H1 (cell line): ENCODE data around the gene ING4. TPM values are rescaled to one million over a fixed set of nuclear protein-coding genes. Genes with fewer than 3 reads are reported as not detected.

Experiments
- CTCF ChIA-PET: fragments of 300-600 bp; sonication (Branson Sonifier 250); formaldehyde crosslinking; loops from one replicate; lab custom pipeline; 2021; ENCODE audit not compliant: partially characterized antibody; lab: Charles Lee
- POLR2A ChIA-PET: fragments of 300-600 bp; sonication (Branson Sonifier 250); formaldehyde crosslinking; loops from one replicate; lab custom pipeline; 2021; ENCODE audit warnings: inconsistent platforms; ENCODE audit not compliant: partially characterized antibody; lab: Charles Lee
- DNase-seq, 2 experiments: peaks; one replicate each; pipeline versions ENCODE4 v3.0.0 to v3.0.0-alpha.2; 2010 to 2022; ENCODE audit warnings: low spot score in 2 of 2, low read depth in 1 of 2, mixed read lengths in 1 of 2
- FAIRE-seq: peaks from 2 replicates; lab custom pipeline; 2011; peaks lifted over from hg19 to GRCh38; lab: Jason Lieb, UNC
- H2AFZ ChIP-seq: 2 replicates; pipeline ENCODE4 v1.8.1; 2012; ENCODE audit warnings: low read length, inconsistent platforms
- H2AK5ac ChIP-seq: 2 replicates; pipeline ENCODE4 v1.6.1; 2013; ENCODE audit warnings: low read depth, low read length
- H2BK120ac ChIP-seq: replicated peaks from 2 replicates; pipeline ENCODE3; 2013; ENCODE audit warnings: low read depth, low read length, inconsistent platforms
- H2BK12ac ChIP-seq: 2 replicates; pipeline ENCODE4 v1.6.1; 2013; ENCODE audit warnings: low read depth, low read length
- H2BK15ac ChIP-seq: 2 replicates; pipeline ENCODE4 v1.6.1; 2013; ENCODE audit warnings: low read length
- H2BK20ac ChIP-seq: 2 replicates; pipeline ENCODE4 v1.6.1; 2013; ENCODE audit warnings: low read length
- H2BK5ac ChIP-seq: 2 replicates; pipeline ENCODE4 v1.6.1; 2013; ENCODE audit warnings: low read depth, low read length
- H3K14ac ChIP-seq: 2 replicates; pipeline ENCODE4 v1.6.1; 2013; ENCODE audit warnings: inconsistent platforms; ENCODE audit not compliant: insufficient read length
- H3K18ac ChIP-seq: 2 replicates; pipeline ENCODE4 v1.6.1; 2013; ENCODE audit warnings: low read length; ENCODE audit errors: extremely low read depth
- H3K23ac ChIP-seq: 2 replicates; pipeline ENCODE4 v1.6.1; 2013; ENCODE audit warnings: inconsistent platforms; ENCODE audit not compliant: insufficient read length
- H3K23me2 ChIP-seq: 2 replicates; pipeline ENCODE4 v1.6.1; 2013; ENCODE audit warnings: low read depth, low read length
- H3K27ac ChIP-seq: 2 replicates; pipeline ENCODE4 v1.6.1; 2011; ENCODE audit warnings: low read depth, low read length, inconsistent platforms
- H3K27me3 ChIP-seq, 4 experiments: replicated peaks in 1 of 4; 1 replicate in 1 of 4; 2 replicates in 3 of 4; pipeline versions ENCODE4 v1.6.1 to v1.8.1; 2011 to 2013; ENCODE audit warnings: low read length in 3 of 4, mild to moderate bottlenecking in 3 of 4, inconsistent platforms in 2 of 4, mixed read lengths in 2 of 4, moderate library complexity in 1 of 4; ENCODE audit not compliant: control insufficient read depth in 3 of 4, insufficient read depth in 3 of 4; ENCODE audit errors: extremely low read depth in 1 of 4
- H3K36me3 ChIP-seq, 4 experiments: 2 replicates each; pipeline versions ENCODE4 v1.6.1 to v1.8.1; 2011 to 2013; ENCODE audit warnings: mild to moderate bottlenecking in 4 of 4, low read length in 3 of 4, moderate library complexity in 2 of 4, control low read depth in 1 of 4, inconsistent platforms in 1 of 4; ENCODE audit not compliant: insufficient read depth in 4 of 4, control insufficient read depth in 2 of 4
- H3K4ac ChIP-seq: replicated peaks from 2 replicates; pipeline ENCODE3; 2013; ENCODE audit warnings: low read length, low read depth, mixed read lengths, inconsistent platforms; ENCODE audit not compliant: insufficient read length
- H3K4me1 ChIP-seq, 4 experiments: replicated peaks in 1 of 4; 1 replicate in 1 of 4; 2 replicates in 3 of 4; pipeline versions ENCODE4 v1.6.1 to v1.8.1; 2011 to 2013; ENCODE audit warnings: low read length in 3 of 4, inconsistent platforms in 2 of 4, mixed read lengths in 1 of 4; ENCODE audit not compliant: insufficient read depth in 4 of 4, control insufficient read depth in 3 of 4
- H3K4me2 ChIP-seq, 2 experiments: 2 replicates each; pipeline versions ENCODE4 v1.6.1 to v1.8.1; 2011 to 2013; ENCODE audit warnings: low read depth in 2 of 2, low read length in 2 of 2, control low read depth in 1 of 2, inconsistent platforms in 1 of 2, mild to moderate bottlenecking in 1 of 2; ENCODE audit not compliant: insufficient read depth in 1 of 2
- H3K4me3 ChIP-seq, 4 experiments: fragments of 200-600, 300-600 bp in 1 of 4; sonication (generic), shearing (Covaris generic), sonication (Bioruptor Twin) in 1 of 4; 2 replicates each; pipeline versions ENCODE4 v1.5.1 to v1.8.1; 2011 to 2016; ENCODE audit warnings: low read length in 4 of 4, low read depth in 3 of 4, control low read depth in 2 of 4, inconsistent platforms in 2 of 4, mild to moderate bottlenecking in 2 of 4, mixed read lengths in 1 of 4, moderate library complexity in 1 of 4; ENCODE audit not compliant: insufficient read depth in 2 of 4; ENCODE audit errors: extremely low read depth in 1 of 4
- H3K56ac ChIP-seq: replicated peaks from 2 replicates; pipeline ENCODE3; 2013; ENCODE audit warnings: low read depth, mild to moderate bottlenecking, mixed read lengths, low read length, inconsistent platforms; ENCODE audit not compliant: insufficient read length
- H3K79me1 ChIP-seq: 2 replicates; pipeline ENCODE4 v1.6.1; 2013; ENCODE audit warnings: low read depth, low read length, control low read depth
- H3K79me2 ChIP-seq, 2 experiments: 2 replicates each; pipeline versions ENCODE4 v1.6.1 to v1.8.1; 2012 to 2013; ENCODE audit warnings: low read length in 2 of 2, mild to moderate bottlenecking in 2 of 2, inconsistent platforms in 1 of 2; ENCODE audit not compliant: insufficient read depth in 2 of 2, control insufficient read depth in 1 of 2
- H3K9ac ChIP-seq, 4 experiments: replicated peaks in 1 of 4; 1 replicate in 1 of 4; 2 replicates in 3 of 4; pipeline versions ENCODE4 v1.6.1 to v1.8.1; 2011 to 2013; ENCODE audit warnings: low read depth in 3 of 4, low read length in 3 of 4, control low read depth in 2 of 4, mild to moderate bottlenecking in 2 of 4, moderate library complexity in 2 of 4, inconsistent platforms in 1 of 4; ENCODE audit errors: extremely low read depth in 1 of 4
- H3K9me3 ChIP-seq, 2 experiments: 2 replicates each; pipeline versions ENCODE4 v1.6.1 to v1.8.1; 2012 to 2013; ENCODE audit warnings: mild to moderate bottlenecking in 2 of 2, moderate library complexity in 2 of 2, control low read depth in 1 of 2, inconsistent platforms in 1 of 2, low read depth in 1 of 2, low read length in 1 of 2, mixed read lengths in 1 of 2; ENCODE audit not compliant: insufficient read depth in 2 of 2
- H4K20me1 ChIP-seq, 2 experiments: replicated peaks in 1 of 2; 2 replicates each; pipeline versions ENCODE3 to v1.8.1; 2011 to 2013; ENCODE audit warnings: inconsistent platforms in 2 of 2, low read length in 2 of 2, mild to moderate bottlenecking in 1 of 2; ENCODE audit not compliant: insufficient read depth in 2 of 2, control insufficient read depth in 1 of 2
- H4K5ac ChIP-seq: 2 replicates; pipeline ENCODE4 v1.6.1; 2013; ENCODE audit warnings: low read length, low read depth, mixed read lengths, inconsistent platforms; ENCODE audit not compliant: insufficient read length
- H4K8ac ChIP-seq: 2 replicates; pipeline ENCODE4 v1.8.0; 2013; ENCODE audit warnings: mild to moderate bottlenecking, moderate library complexity, low read length, inconsistent platforms; ENCODE audit not compliant: insufficient read depth; ENCODE audit errors: extremely low read depth
- H4K91ac ChIP-seq: replicated peaks from 2 replicates; pipeline ENCODE3; 2013; ENCODE audit warnings: low read length, mixed read lengths, inconsistent platforms; ENCODE audit not compliant: insufficient read length
- CEBPB ChIP-seq: IDR thresholded peaks from 2 replicates; pipeline ENCODE4 v1.6.1; 2012; ENCODE audit warnings: low read depth, low read length
- CREB1 ChIP-seq: IDR thresholded peaks from 2 replicates; pipeline ENCODE4 v1.6.1; 2012; ENCODE audit warnings: inconsistent platforms
- EGR1 ChIP-seq: IDR thresholded peaks from 2 replicates; pipeline ENCODE4 v1.6.1; 2011; ENCODE audit warnings: low read depth, low read length, borderline replicate concordance
- JUND ChIP-seq: IDR thresholded peaks from 2 replicates; pipeline ENCODE4 v1.6.1; 2011; ENCODE audit warnings: mild to moderate bottlenecking, improper control_type of control experiment, low read length
- KDM4A ChIP-seq: IDR thresholded peaks from one replicate; pipeline ENCODE4 v1.7.1; 2012; ENCODE audit warnings: low read depth, mild to moderate bottlenecking, moderate library complexity, low read length, inconsistent platforms; ENCODE audit not compliant: severe bottlenecking
- PHF8 ChIP-seq: fragments of 200-600 bp; sonication (generic); conservative IDR thresholded peaks from 2 replicates; pipeline ENCODE4 v1.7.1; 2012; ENCODE audit warnings: low read depth, mild to moderate bottlenecking, inconsistent platforms, low read length, moderate library complexity
- POU5F1 ChIP-seq: IDR thresholded peaks from 2 replicates; pipeline ENCODE4 v1.6.1; 2011; ENCODE audit warnings: low read depth, mild to moderate bottlenecking, low read length, moderate library complexity
- TAF1 ChIP-seq: IDR thresholded peaks from 2 replicates; pipeline ENCODE4 v1.6.1; 2011; ENCODE audit warnings: mild to moderate bottlenecking, low read depth, low read length
- WGBS, 2 experiments: shearing (Covaris generic) in 1 of 2; methylation state at CpG; one replicate each; pipeline versions ENCODE4 v1.1.6 to v1.1.7; 2013 to 2015; ENCODE audit warnings: low lambda C conversion rate in 2 of 2, mixed read lengths in 2 of 2, inconsistent platforms in 1 of 2, low coverage in 1 of 2, missing lambda C conversion rate in 1 of 2; ENCODE audit not compliant: insufficient replicate concordance in 2 of 2, insufficient coverage in 1 of 2, insufficient read length in 1 of 2; ENCODE audit errors: extremely low coverage in 1 of 2, missing lambda C conversion rate in 1 of 2; 5-methylcytosine and 5-hydroxymethylcytosine counted together
- polyA plus RNA-seq, 7 experiments: library from polyadenylated mRNA; depleted of rRNA in 3 of 7; stranded (reverse) in 5 of 7; unstranded in 2 of 7; fragments of >200 nt in 5 of 7; fragments of 200-250 nt in 2 of 7; gene quantifications; 1 replicate in 5 of 7; 2 replicates in 1 of 7; 4 replicates in 1 of 7; pipeline versions ENCODE4 v1.2.1 to v1.2.3, GENCODE V29; 2011 to 2013; ENCODE audit warnings: missing spikeins in 2 of 7, mixed read lengths in 2 of 7
- total RNA-seq: library from RNA; stranded (reverse); fragmentation: NEBNext Ultra II Directional; extraction: Animal tissue kit (Norgen Biotek cat#: 25700); gene quantifications from 2 replicates; pipeline ENCODE4 v1.2.1, GENCODE V29; 2021
- TF ChIP-seq, protein P1 (sequence below): IDR thresholded peaks from 2 replicates; pipeline ENCODE4 v1.6.1; 2011; ENCODE audit warnings: low read length, improper control_type of control experiment
- TF ChIP-seq, protein P2 (sequence below): IDR thresholded peaks from 2 replicates; pipeline ENCODE4 v1.6.1; 2012; ENCODE audit warnings: inconsistent platforms

The ING4 gene
- total and polyA plus RNA-seq, 2 of the 8 experiments (the other 6 are each of a cell fraction or from before 2014, with no cell fraction given) = 22.9 to 28.6 TPM

- Histone ChIP-seq H3K27ac (no peak within 1 kb of the TSS), H4K20me1 (no peaks in the 10 kb centered on the region)
- POLR2A ChIA-PET = interaction anchor here (0.8 to 2.3 kb wide), 8 partner anchors 10 to 226 kb away, joined by 3 to 9 read pairs (median 4); partner anchors contain the start of genes LPAR5 and SPSB2
- TF ChIP-seq CREB1 (peak; percentile 46; the same call in 1 of the 2 replicates), PHF8 (peak; percentile 43), JUND (no peak), POU5F1 (no peak), KDM4A (peak; percentile 91), TAF1 (peak; percentile 44; the same call in 1 of the 2 replicates), CEBPB (no peak), EGR1 (peak; percentile 91)
- TF ChIP-seq, protein P1, sequence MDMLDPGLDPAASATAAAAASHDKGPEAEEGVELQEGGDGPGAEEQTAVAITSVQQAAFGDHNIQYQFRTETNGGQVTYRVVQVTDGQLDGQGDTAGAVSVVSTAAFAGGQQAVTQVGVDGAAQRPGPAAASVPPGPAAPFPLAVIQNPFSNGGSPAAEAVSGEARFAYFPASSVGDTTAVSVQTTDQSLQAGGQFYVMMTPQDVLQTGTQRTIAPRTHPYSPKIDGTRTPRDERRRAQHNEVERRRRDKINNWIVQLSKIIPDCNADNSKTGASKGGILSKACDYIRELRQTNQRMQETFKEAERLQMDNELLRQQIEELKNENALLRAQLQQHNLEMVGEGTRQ = no peak
- TF ChIP-seq, protein P2, sequence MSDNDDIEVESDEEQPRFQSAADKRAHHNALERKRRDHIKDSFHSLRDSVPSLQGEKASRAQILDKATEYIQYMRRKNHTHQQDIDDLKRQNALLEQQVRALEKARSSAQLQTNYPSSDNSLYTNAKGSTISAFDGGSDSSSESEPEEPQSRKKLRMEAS = peak; percentile 40
Observed at GRCh38 chr12:6647083-6647604, 15.8 kb downstream of the ING4 start, which contains the start of gene ACRBP. ACRBP (minus strand) TSS chr12:6647432; CDS start chr12:6647366, 66 bp downstream.

More at GRCh38 chr12:6647083-6647604, 15.8 kb downstream of the ING4 start, which contains the start of gene ACRBP:
- H2BK15ac ChIP-seq = 0 out of 2 replicates have a peak within 1 kb of the TSS, but pooled peaks have one; percentile 72
- peaks cover 0 to 5% (median under 1%) of the 10 kb centered on the region in 4 experiments; a peak in 2 of 7 replicates for H3K4me1 ChIP-seq
- peaks cover 3 to 7% (median 6%) of the 10 kb centered on the region in 4 experiments; a peak in 4 of 7 replicates for H3K27me3 ChIP-seq
- H3K23me2 ChIP-seq = peaks cover 4% of the 10 kb centered on the region; the same call in 1 of the 2 replicates
- H3K4ac ChIP-seq = peak within 1 kb of the TSS; percentile 63
- peak within 1 kb of the TSS; percentile 0 for H4K91ac ChIP-seq
- peak within 1 kb of the TSS in 3 of 4 experiments; percentile 34 to 49 (median 34); a peak in 2 of 7 replicates for H3K9ac ChIP-seq
- peak within 1 kb of the TSS; percentile 38 for H4K8ac ChIP-seq
- H3K36me3 ChIP-seq = peaks cover 2 to 16% (median 8%) of the 10 kb centered on the region in 4 experiments; a peak in 6 of 8 replicates
- no peaks in the 10 kb centered on the region for H3K79me2 ChIP-seq
- no peak within 1 kb of the TSS for H2BK120ac ChIP-seq
- H3K14ac ChIP-seq = no peak within 1 kb of the TSS
- no peak within 1 kb of the TSS for H3K56ac ChIP-seq
- peak within 1 kb of the TSS; percentile 42 for H4K5ac ChIP-seq
- H3K9me3 ChIP-seq = no peaks in the 10 kb centered on the region
- H3K23ac ChIP-seq = no peak within 1 kb of the TSS
- no peaks in the 10 kb centered on the region for H3K79me1 ChIP-seq
- no peak within 1 kb of the TSS for H2BK5ac ChIP-seq
- CTCF ChIA-PET = interaction anchor here (0.7 to 6.3 kb wide), 13 partner anchors 11 to 108 kb away, joined by 3 to 146 read pairs (median 3); partner anchors contain the start of genes LPAR5 and ZNF384
- DNase-seq = peak in 1 of 2 experiments; percentile 86
- peak within 1 kb of the TSS; percentile 71 to 88 for H3K4me2 ChIP-seq
- FAIRE-seq = no peak
- H2BK20ac ChIP-seq = no peak within 1 kb of the TSS
- no peak within 1 kb of the TSS; the same call in 1 of the 2 replicates for H2AFZ ChIP-seq
- H3K18ac ChIP-seq = peak within 1 kb of the TSS; percentile 83
- peak within 1 kb of the TSS; percentile 40; the same call in 1 of the 2 replicates for H2AK5ac ChIP-seq
- 8% methylated on average over 38 of the region's 38 CpGs; no CpG with 5 or more reads in 1 of the 2 experiments for WGBS, 2 experiments
- H3K4me3 ChIP-seq = peak within 1 kb of the TSS; percentile 59 to 80 (median 68)
- H2BK12ac ChIP-seq = peak within 1 kb of the TSS; percentile 84; the same call in 1 of the 2 replicates
